OCI-LY3 (cell line): Measurements from ENCODE around the gene B4GALT2.

Experiments
- CTCF ChIP-seq: fragments of 200-600, 300-600 bp; sonication (generic); IDR thresholded peaks from 2 replicates; pipeline ENCODE4 v1.5.1; 2014; ENCODE audit warnings: antibody characterized with exemption, low read length, low read depth
- EZH2phosphoT487 ChIP-seq: fragments of 200-600 bp; shearing (Covaris generic); IDR thresholded peaks from 2 replicates; pipeline ENCODE4 v1.6.1; 2018; ENCODE audit warnings: antibody characterized with exemption, mixed run types, low read depth

GRCh38 chr1:43938383-43938782 lies 40.6 kb upstream of the B4GALT2 start:
- TF ChIP-seq CTCF (no peak), EZH2phosphoT487 (no peak)
